Small intestine (tissue), 7 donors: ENCODE measurements around the gene NKG7. TPM values are rescaled to one million over a fixed set of nuclear protein-coding genes. Genes with fewer than 3 reads are reported as not detected.

ENCODE experiments used
- DNase-seq, 2 donors: peaks; one replicate each; pipeline versions ENCODE4 v3.0.0 to v3.0.0-alpha.2; 2013
- FAIRE-seq: peaks from 2 replicates; lab custom pipeline; 2012; peaks lifted over from hg19 to GRCh38; lab: Jason Lieb, UNC
- H3K27ac ChIP-seq, 3 donors: one replicate each; pipeline ENCODE4 v1.5.1; 2013; ENCODE audit warnings: low read length in 2 of 3, mild to moderate bottlenecking in 2 of 3, control low read depth in 1 of 3, inconsistent platforms in 1 of 3, low read depth in 1 of 3, moderate library complexity in 1 of 3
- H3K27me3 ChIP-seq, 3 donors: one replicate each; pipeline ENCODE4 v1.6.1; 2013; ENCODE audit warnings: low read length in 3 of 3, inconsistent platforms in 1 of 3; ENCODE audit not compliant: control insufficient read depth in 3 of 3, insufficient read depth in 3 of 3
- H3K36me3 ChIP-seq, 3 donors: one replicate each; pipeline ENCODE4 v1.6.1; 2013; ENCODE audit warnings: low read length in 3 of 3, inconsistent platforms in 1 of 3, low read depth in 1 of 3, mild to moderate bottlenecking in 1 of 3, moderate library complexity in 1 of 3; ENCODE audit not compliant: control insufficient read depth in 3 of 3, insufficient read depth in 2 of 3
- H3K4me1 ChIP-seq, 3 donors: one replicate each; pipeline ENCODE4 v1.6.1; 2013; ENCODE audit warnings: low read length in 2 of 3, inconsistent platforms in 1 of 3, low read depth in 1 of 3, mild to moderate bottlenecking in 1 of 3, moderate library complexity in 1 of 3; ENCODE audit not compliant: control insufficient read depth in 3 of 3, insufficient read depth in 2 of 3
- H3K4me3 ChIP-seq, 3 donors: one replicate each; pipeline ENCODE4 v1.5.1; 2013; ENCODE audit warnings: low read length in 3 of 3, control low read depth in 1 of 3, inconsistent platforms in 1 of 3, low read depth in 1 of 3, mild to moderate bottlenecking in 1 of 3, moderate library complexity in 1 of 3
- H3K9me3 ChIP-seq, 2 donors: one replicate each; pipeline ENCODE4 v1.6.1; 2013; ENCODE audit warnings: low read depth in 1 of 2, low read length in 1 of 2; ENCODE audit not compliant: control insufficient read depth in 2 of 2, insufficient read depth in 1 of 2
- whole genome bisulfite sequencing, 3 donors: extraction: QIAGEN DNeasy Blood & Tissue Kit; methylation state at CpG; one replicate each; pipeline ENCODE4 v1.1.7; 2013; 5-methylcytosine and 5-hydroxymethylcytosine counted together
- polyA plus RNA-seq, 4 donors: library from polyadenylated mRNA; stranded (reverse) in 3 of 4; unstranded in 1 of 4; fragments of 200-250 nt in 3 of 4; fragments of 120-200 nt in 1 of 4; gene quantifications; one replicate each; pipeline versions ENCODE4 v1.2.1 to v1.2.3, GENCODE V29; 2013
- donor health status: healthy with polysubstance abuse.
- donor health status: control.
- donor health status: control.
- donor health status: Bipolar disorder and iron deficiency.
- donor health status: healthy.

NKG7 gene
- polyA plus RNA-seq, 4 donors = 3.6 to 6.7 (median 5.5) TPM

GRCh38 chr19:51347209-51347928, 25.1 kb downstream of the NKG7 start:
- 78 to 83% (median 81%) methylated on average over 9 to 10 of the region's 10 CpGs for WGBS, 3 donors
- Histone ChIP-seq H3K36me3 (peaks cover 2 to 68% (median 4%) of the 10 kb centered on the region in 3 donors), H3K9me3 (no peaks in the 10 kb centered on the region), H3K4me1 (no peaks in the 10 kb centered on the region), H3K4me3 (no peak overlapping the region), H3K27me3 (no peaks in the 10 kb centered on the region), H3K27ac (no peak overlapping the region)
- FAIRE-seq = no peak
- no peak for DNase-seq

DNA sequence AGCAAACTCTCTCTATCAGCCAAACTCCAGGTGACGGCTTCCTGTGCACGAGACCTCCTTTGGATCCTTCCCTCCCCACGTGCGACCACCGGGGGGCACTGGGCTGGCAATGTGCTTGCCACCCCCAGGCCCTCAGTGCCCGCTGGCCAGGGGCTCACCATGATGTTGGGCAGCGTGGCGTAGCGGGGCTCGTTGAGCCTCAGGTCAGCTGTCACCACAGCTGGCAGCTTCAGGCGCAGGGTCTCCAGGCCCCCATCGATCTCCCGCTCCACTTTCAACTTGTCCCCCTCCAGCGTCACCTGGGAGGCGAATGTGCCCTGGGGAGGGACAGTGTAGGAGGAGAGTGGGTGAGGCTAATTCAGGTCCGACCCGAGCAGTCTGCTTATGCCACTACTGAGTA, 25.7 kb downstream of the NKG7 start:
- H3K36me3 ChIP-seq = peaks cover 0 to 62% (median 4%) of the 10 kb centered on the region in 3 donors
- 90 to 94% (median 93%) methylated on average over 17 of the region's 17 CpGs for WGBS, 3 donors
- FAIRE-seq = no peak

GRCh38 chr19:51345076-51345620, 27.3 kb downstream of the NKG7 start:
- Histone ChIP-seq H3K27me3 (peaks cover 0 to 3% (median 0%) of the 10 kb centered on the region in 3 donors), H3K36me3 (peaks cover 0 to 48% (median 0%) of the 10 kb centered on the region in 3 donors), H3K9me3 (no peaks in the 10 kb centered on the region), H3K27ac (no peak overlapping the region), H3K4me3 (no peak overlapping the region), H3K4me1 (peaks cover 0 to 4% (median 2%) of the 10 kb centered on the region in 3 donors)
- FAIRE-seq = no peak
- no peak for DNase-seq
- WGBS, 3 donors = 84 to 97% (median 94%) methylated on average over 6 to 9 of the region's 9 CpGs

More for the DNA sequence above, 25.7 kb downstream of the NKG7 start:
- DNase-seq = no peak
- Histone ChIP-seq H3K9me3 (no peaks in the 10 kb centered on the region), H3K4me1 (no peaks in the 10 kb centered on the region), H3K4me3 (no peak overlapping the region), H3K27ac (no peak overlapping the region), H3K27me3 (no peaks in the 10 kb centered on the region)

DNA sequence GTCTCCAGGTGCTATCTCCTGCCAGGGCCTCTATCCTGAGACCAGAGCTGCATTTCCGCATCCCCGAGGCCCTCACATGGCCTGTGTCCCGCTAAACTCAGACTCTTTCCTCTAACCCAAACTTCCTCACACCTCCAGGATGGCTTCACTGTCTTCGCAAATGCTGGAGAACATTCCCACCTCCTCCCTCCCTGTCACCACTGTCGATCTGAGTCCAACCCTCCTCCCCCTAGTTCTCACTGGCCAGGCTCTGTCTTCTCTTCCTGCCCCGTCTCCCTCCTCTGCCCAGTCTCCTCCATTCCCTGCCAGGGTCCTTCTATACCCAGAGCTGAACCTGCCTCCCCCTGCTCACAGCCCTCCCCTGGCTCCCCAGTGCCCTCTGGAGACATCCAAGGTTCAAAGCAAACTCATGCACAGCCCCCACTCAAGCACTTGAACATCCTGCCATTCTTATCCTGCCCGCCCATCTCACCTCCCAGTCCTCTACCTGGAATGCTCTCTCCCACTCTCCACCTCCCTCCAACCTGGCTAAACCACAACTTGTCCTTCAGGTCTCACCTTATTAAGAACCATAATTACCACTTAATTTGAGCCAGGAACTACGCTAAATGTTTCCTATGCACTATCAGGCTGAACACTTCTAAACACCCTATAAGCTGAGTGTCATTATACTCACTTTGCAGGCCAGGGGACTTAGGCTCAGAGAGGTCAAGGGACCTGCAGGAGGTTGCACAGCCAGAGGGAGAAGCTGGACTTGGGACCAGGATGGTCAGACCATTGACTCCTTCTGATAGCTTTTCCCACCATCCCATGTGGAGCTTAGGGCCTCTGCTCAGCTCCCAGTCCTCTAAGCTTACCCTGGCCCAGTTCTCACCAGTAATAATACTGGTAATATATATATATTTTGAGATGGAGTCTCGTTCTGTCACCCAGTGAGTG, 29.6 kb downstream of the NKG7 start:
- Histone ChIP-seq H3K4me3 (no peak overlapping the region), H3K36me3 (peaks cover 0 to 36% (median 0%) of the 10 kb centered on the region in 3 donors), H3K9me3 (no peaks in the 10 kb centered on the region), H3K27me3 (peaks cover 0 to 3% (median 0%) of the 10 kb centered on the region in 3 donors), H3K4me1 (peaks cover 0 to 6% (median 5%) of the 10 kb centered on the region in 3 donors), H3K27ac (no peak overlapping the region)
- DNase-seq (no peak), FAIRE-seq (no peak)
- 47 to 56% (median 51%) methylated on average over 9 of the region's 9 CpGs for WGBS, 3 donors

DNA sequence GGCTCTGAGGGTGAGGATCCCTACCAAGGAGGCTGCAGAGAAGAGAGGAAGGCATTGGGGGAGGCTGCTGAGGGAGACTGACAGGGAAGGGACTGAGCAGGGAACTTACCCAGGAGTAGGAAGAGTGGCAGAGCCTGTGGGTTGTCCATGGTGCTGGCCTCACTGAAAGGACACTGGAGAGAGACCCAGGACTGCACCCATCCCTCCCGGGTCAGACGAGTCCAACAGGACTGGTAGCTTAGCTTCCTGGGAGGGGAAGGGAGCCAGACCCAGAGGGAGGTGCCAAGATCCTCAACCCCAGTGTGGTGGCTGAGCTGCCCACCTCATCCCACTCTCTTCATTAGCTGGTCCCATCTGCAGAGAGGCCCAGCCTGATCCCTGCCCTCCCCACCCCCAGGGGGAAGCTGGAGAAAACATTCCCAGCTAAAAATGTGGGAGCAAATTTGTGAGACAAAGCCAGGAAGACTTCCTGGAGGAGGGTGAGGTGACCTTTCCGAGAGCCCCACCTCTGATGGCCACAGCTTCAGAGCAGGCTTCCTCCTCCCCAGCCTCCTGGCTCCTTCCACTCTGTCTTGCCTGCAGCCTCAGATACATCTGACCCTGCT, 30.4 kb downstream of the NKG7 start, which contains the start of gene VSIG10L:
Gene VSIG10L (minus strand): TSS at position 164 of the 605 bp plus-strand sequence. CDS start 15 bp downstream, at position 149.
- DNase-seq = no peak
- Histone ChIP-seq H3K4me1 (peaks cover 0 to 6% (median 5%) of the 10 kb centered on the region in 3 donors), H3K9me3 (no peaks in the 10 kb centered on the region), H3K27ac (no peak within 1 kb of the TSS), H3K4me3 (no peak within 1 kb of the TSS), H3K27me3 (peaks cover 0 to 3% (median 0%) of the 10 kb centered on the region in 3 donors), H3K36me3 (peaks cover 0 to 29% (median 0%) of the 10 kb centered on the region in 3 donors)
- FAIRE-seq = no peak
- WGBS, 3 donors = 37 to 45% (median 38%) methylated on average over 3 of the region's 3 CpGs

- peaks cover 0 to 3% (median 0%) of the 10 kb centered on the region in 3 donors for H3K27me3 ChIP-seq
- H3K27ac ChIP-seq = no peak overlapping the region
- DNase-seq (no peak), FAIRE-seq (no peak)
- H3K4me1 ChIP-seq = peaks cover 0 to 6% (median 5%) of the 10 kb centered on the region in 3 donors
- H3K4me3 ChIP-seq = no peak overlapping the region
- 89 to 94% (median 93%) methylated on average over 18 of the region's 18 CpGs for WGBS, 3 donors
- H3K36me3 ChIP-seq = peaks cover 0 to 20% (median 0%) of the 10 kb centered on the region in 3 donors
- H3K9me3 ChIP-seq = no peaks in the 10 kb centered on the region
Observed at GRCh38 chr19:51341066-51341465, 31.4 kb downstream of the NKG7 start.

DNA sequence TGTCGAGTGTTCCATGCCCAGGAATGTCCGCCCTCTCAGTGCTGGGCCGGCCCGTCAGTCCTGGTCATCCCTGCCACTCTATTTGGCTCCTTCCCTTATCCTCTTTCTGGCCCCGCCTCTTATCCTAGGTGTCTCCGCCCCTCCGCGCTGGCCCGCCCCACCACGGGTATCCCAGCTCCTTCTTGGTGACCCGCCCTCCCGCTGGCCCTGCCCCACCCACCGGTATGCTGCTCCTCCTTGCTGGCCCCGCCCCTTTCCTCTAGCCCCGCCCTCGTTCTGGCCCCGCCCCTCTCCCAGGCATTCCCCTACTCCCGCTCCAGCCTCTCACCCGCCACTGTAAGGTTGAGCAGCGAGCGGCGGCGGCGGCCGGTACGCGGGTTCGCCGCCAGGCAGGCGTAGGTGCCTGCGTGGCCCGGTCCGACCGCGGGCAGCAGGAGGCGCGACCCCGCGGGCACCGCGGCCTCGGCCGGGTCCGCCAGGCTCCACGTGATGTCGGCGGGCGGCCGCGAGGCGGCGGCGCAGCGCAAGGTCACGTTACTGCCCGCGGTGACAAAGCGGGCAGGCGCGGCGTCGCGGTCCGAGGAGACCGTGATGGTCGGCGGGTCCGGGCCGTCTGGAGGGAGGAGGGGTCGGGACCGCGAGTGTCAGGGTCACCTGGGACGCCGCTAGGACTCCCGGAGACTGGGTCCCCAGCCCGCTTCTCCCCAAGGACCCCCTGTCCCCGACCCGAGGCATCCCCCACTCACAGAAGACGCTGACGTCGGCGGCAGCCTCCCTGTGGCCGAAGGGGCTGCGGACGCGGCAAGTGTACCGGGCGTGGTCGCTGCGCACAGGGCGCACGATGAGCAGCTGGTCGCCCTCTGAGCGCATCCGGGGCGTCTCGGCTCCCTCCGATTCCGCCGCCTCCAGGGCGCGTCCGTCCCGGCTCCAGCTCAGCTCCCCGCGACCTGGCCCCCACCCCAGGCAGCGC, 32.5 kb downstream of the NKG7 start:
- peaks cover 0 to 6% (median 5%) of the 10 kb centered on the region in 3 donors for H3K4me1 ChIP-seq
- peaks cover 0 to 9% (median 0%) of the 10 kb centered on the region in 3 donors for H3K36me3 ChIP-seq
- peaks cover 0 to 3% (median 0%) of the 10 kb centered on the region in 3 donors for H3K27me3 ChIP-seq
- FAIRE-seq (no peak), DNase-seq (peak; percentile 98)
- H3K4me3 ChIP-seq = peak overlapping the region; percentile 33 to 71 (median 52)
- 1 to 2% (median 1%) methylated on average over 78 to 107 of the region's 107 CpGs for whole genome bisulfite sequencing, 3 donors
- peak overlapping the region; percentile 71 to 84 (median 73) for H3K27ac ChIP-seq
- H3K9me3 ChIP-seq = no peaks in the 10 kb centered on the region
